HG03469 (cell line): ENCODE measurements around the gene INTS3.
A peak's percentile ranks its signal among the peaks of the same experiment; 100 is the strongest.
"Not testable (repeated sequence)": the region's sequence is repeated elsewhere in the genome, so short reads cannot be mapped to it uniquely, and the experiment has no call there.

ENCODE experiments used
- ATAC-seq: cut with Tn5 transposase; IDR thresholded peaks from one replicate; pipeline ENCODE4 v1.9.1; 2021; ENCODE audit warnings: mild to moderate bottlenecking, moderate library complexity, moderate number of reproducible peaks; ENCODE audit not compliant: unreplicated experiment

The INTS3 gene

GRCh38 chr1:153705484-153705883 is 22.4 kb upstream of the INTS3 start:
- ATAC-seq: no peak

- no peak for ATAC-seq
Measured at GRCh38 chr1:153711026-153711425, 16.8 kb upstream of the INTS3 start.

GRCh38 chr1:153716211-153716610 is 11.6 kb upstream of the INTS3 start:
- ATAC-seq: not testable (repeated sequence)

- no peak for ATAC-seq
Measured at GRCh38 chr1:153717330-153717729, 10.5 kb upstream of the INTS3 start.

GRCh38 chr1:153723687-153724086 is 4.2 kb upstream of the INTS3 start:
- ATAC-seq: no peak

GRCh38 chr1:153724634-153725033 is 3.2 kb upstream of the INTS3 start:
- ATAC-seq: not testable (repeated sequence)

GRCh38 chr1:153728305-153729066 is 636 bp downstream of the INTS3 start:
- ATAC-seq: no peak

- ATAC-seq: no peak
Measured at GRCh38 chr1:153730468-153730988, 2.7 kb downstream of the INTS3 start.

- no peak for ATAC-seq
Measured at GRCh38 chr1:153733970-153734369, 6.1 kb downstream of the INTS3 start.

GRCh38 chr1:153734396-153735089 is 6.7 kb downstream of the INTS3 start:
- no peak for ATAC-seq

GRCh38 chr1:153735090-153735420 is 7.2 kb downstream of the INTS3 start:
- ATAC-seq: no peak

GRCh38 chr1:153741986-153742385 is 14.1 kb downstream of the INTS3 start:
- no peak for ATAC-seq

- ATAC-seq: no peak
Measured at GRCh38 chr1:153742411-153743142, 14.7 kb downstream of the INTS3 start.

- ATAC-seq: no peak
Measured at GRCh38 chr1:153745417-153745816, 17.6 kb downstream of the INTS3 start.

GRCh38 chr1:153746174-153746573 is 18.3 kb downstream of the INTS3 start:
- ATAC-seq: no peak

- ATAC-seq: no peak
Measured at GRCh38 chr1:153748903-153749302, 21.1 kb downstream of the INTS3 start.

GRCh38 chr1:153749408-153750005 is 21.7 kb downstream of the INTS3 start:
- peak; percentile 50 for ATAC-seq

GRCh38 chr1:153750026-153750995 is 22.5 kb downstream of the INTS3 start:
- ATAC-seq: no peak

GRCh38 chr1:153752072-153752471 is 24.2 kb downstream of the INTS3 start:
- no peak for ATAC-seq

- no peak for ATAC-seq
Measured at GRCh38 chr1:153752571-153753195, 24.8 kb downstream of the INTS3 start.
